Kidney (tissue), 14 donors: ENCODE measurements around the gene WSCD2. TPM values are rescaled to one million over a fixed set of nuclear protein-coding genes. Genes with fewer than 3 reads are reported as not detected.

ENCODE experiments used
- DNase-seq, 5 donors: peaks; one replicate each; pipeline ENCODE4 v3.0.0-alpha.2; 2013 to 2020
- FAIRE-seq: peaks from 2 replicates; lab custom pipeline; 2012; peaks lifted over from hg19 to GRCh38; lab: Jason Lieb, UNC
- H3K27ac ChIP-seq, 2 donors: one replicate each; pipeline ENCODE4 v1.7.0; 2013; ENCODE audit warnings: low read depth in 2 of 2, low read length in 2 of 2, inconsistent platforms in 1 of 2
- H3K27me3 ChIP-seq: one replicate; pipeline ENCODE4 v1.7.1; 2013; ENCODE audit warnings: low read length, inconsistent platforms; ENCODE audit not compliant: control insufficient read depth, insufficient read depth
- H3K36me3 ChIP-seq, 3 donors: one replicate each; pipeline versions ENCODE4 v1.7.0 to v1.7.1; 2013; ENCODE audit warnings: low read length in 3 of 3, control low read depth in 1 of 3, inconsistent platforms in 1 of 3; ENCODE audit not compliant: insufficient read depth in 3 of 3, control insufficient read depth in 2 of 3
- H3K4me1 ChIP-seq, 3 donors: one replicate each; pipeline versions ENCODE4 v1.7.0 to v1.7.1; 2013; ENCODE audit warnings: low read length in 3 of 3, inconsistent platforms in 1 of 3, low read depth in 1 of 3; ENCODE audit not compliant: control insufficient read depth in 2 of 3, insufficient read depth in 2 of 3
- H3K4me3 ChIP-seq, 3 donors: one replicate each; pipeline versions ENCODE4 v1.7.0 to v1.8.1; 2013; ENCODE audit warnings: low read length in 3 of 3, control low read depth in 1 of 3, inconsistent platforms in 1 of 3
- H3K9ac ChIP-seq, 3 donors: one replicate each; pipeline versions ENCODE4 v1.7.0 to v1.7.1; 2013; ENCODE audit warnings: low read length in 3 of 3, control low read depth in 1 of 3, inconsistent platforms in 1 of 3
- H3K9me3 ChIP-seq, 3 donors: one replicate each; pipeline versions ENCODE4 v1.7.0 to v1.7.1; 2013; ENCODE audit warnings: low read length in 3 of 3, control low read depth in 1 of 3, inconsistent platforms in 1 of 3; ENCODE audit not compliant: control insufficient read depth in 2 of 3, insufficient read depth in 1 of 3
- intact Hi-C: fragments of 100-400 bp; cut with DNase I; formaldehyde crosslinking; loops from one replicate; pipeline ENCODE4 v1.11.1; 2022
- polyA plus RNA-seq: library from polyadenylated mRNA; stranded (reverse); fragments of 350-450 nt; fragmentation: Illumina TruSeq; extraction: RNeasy Lipid Tissue Mini Kit (QIAGEN cat#74804); gene quantifications from one replicate; pipeline ENCODE4 v1.2.3, GENCODE V29; 2014; ENCODE audit warnings: low read depth, low replicate concordance; ENCODE audit not compliant: insufficient read depth
- total RNA-seq: library from RNA; stranded (reverse); fragmentation: NEBNext Ultra II Directional; extraction: Animal tissue kit (Norgen Biotek cat#: 25700); gene quantifications from one replicate; pipeline ENCODE4 v1.2.1, GENCODE V29; 2021
- TF ChIP-seq, protein P1 (sequence below): IDR thresholded peaks from 3 replicates; pipeline ENCODE4 v1.5.1; 2012; ENCODE audit warnings: mild to moderate bottlenecking, moderate library complexity, borderline replicate concordance; ENCODE audit not compliant: insufficient read depth; ENCODE audit errors: extremely low read depth
- donor health status: control.
- donor health status: control.
- donor health status: control.
- donor health status: control.
- donor health status: control.
- donor health status: DM: yes; HTN: yes; CAD: no.
- donor health status: Normal renal cell carcinoma (clear cell type).

The WSCD2 gene
- total and polyA plus RNA-seq, 2 donors from 2014 or later: 1.6 to 2.0 TPM

- TF ChIP-seq, protein P1, sequence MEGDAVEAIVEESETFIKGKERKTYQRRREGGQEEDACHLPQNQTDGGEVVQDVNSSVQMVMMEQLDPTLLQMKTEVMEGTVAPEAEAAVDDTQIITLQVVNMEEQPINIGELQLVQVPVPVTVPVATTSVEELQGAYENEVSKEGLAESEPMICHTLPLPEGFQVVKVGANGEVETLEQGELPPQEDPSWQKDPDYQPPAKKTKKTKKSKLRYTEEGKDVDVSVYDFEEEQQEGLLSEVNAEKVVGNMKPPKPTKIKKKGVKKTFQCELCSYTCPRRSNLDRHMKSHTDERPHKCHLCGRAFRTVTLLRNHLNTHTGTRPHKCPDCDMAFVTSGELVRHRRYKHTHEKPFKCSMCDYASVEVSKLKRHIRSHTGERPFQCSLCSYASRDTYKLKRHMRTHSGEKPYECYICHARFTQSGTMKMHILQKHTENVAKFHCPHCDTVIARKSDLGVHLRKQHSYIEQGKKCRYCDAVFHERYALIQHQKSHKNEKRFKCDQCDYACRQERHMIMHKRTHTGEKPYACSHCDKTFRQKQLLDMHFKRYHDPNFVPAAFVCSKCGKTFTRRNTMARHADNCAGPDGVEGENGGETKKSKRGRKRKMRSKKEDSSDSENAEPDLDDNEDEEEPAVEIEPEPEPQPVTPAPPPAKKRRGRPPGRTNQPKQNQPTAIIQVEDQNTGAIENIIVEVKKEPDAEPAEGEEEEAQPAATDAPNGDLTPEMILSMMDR: no peak
Observed at GRCh38 chr12:108228746-108229145, 99.7 kb downstream of the WSCD2 start.

GRCh38 chr12:108231109-108231905 lies 102.2 kb downstream of the WSCD2 start:
- Histone ChIP-seq H3K27ac (no peak overlapping the region), H3K4me3 (no peak overlapping the region), H3K9me3 (no peaks in the 10 kb centered on the region), H3K4me1 (no peaks in the 10 kb centered on the region), H3K27me3 (no peaks in the 10 kb centered on the region), H3K9ac (no peak overlapping the region), H3K36me3 (no peaks in the 10 kb centered on the region)
- intact Hi-C loops: no loop called here
- DNase-seq (no peak), FAIRE-seq (no peak)
- TF ChIP-seq, protein P1: no peak

More at GRCh38 chr12:108228746-108229145, 99.7 kb downstream of the WSCD2 start:
- no peak for FAIRE-seq
- H3K36me3 ChIP-seq: no peaks in the 10 kb centered on the region
- no peak overlapping the region for H3K4me3 ChIP-seq
- intact Hi-C loops: no loop called here
- DNase-seq: no peak
- H3K27me3 ChIP-seq: no peaks in the 10 kb centered on the region
- H3K9me3 ChIP-seq: no peaks in the 10 kb centered on the region
- no peak overlapping the region for H3K9ac ChIP-seq
- H3K4me1 ChIP-seq: no peaks in the 10 kb centered on the region
- no peak overlapping the region for H3K27ac ChIP-seq

DNA sequence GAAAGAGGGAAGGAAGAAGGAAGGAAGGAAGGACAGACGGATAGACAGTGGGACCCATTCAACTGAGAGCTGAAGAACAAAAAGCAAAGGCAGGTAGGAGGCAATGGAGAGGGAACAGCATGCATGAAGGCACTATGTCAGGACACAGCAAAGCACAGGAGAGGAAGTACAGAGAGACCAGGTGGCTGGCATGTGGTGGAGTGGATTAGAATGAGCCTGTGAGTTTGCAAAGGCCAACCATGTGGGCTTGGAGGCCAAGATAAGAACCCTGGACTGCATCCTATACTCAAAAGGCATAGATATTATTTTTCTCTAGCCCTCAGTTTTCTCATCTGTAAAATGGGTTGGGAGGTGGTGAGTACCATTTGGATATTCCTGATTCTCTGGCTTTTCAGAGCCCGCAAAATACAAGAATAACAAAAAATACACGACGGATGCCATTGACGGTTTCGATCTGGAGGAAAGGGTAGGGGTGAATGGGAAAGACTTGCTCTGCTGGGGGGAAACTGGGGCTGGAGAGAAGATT lies 102.9 kb downstream of the WSCD2 start:
- intact Hi-C loops: no loop called here
- TF ChIP-seq, protein P1: no peak
- H3K4me3 ChIP-seq: no peak overlapping the region
- no peaks in the 10 kb centered on the region for H3K4me1 ChIP-seq
- no peaks in the 10 kb centered on the region for H3K36me3 ChIP-seq
- H3K9me3 ChIP-seq: no peaks in the 10 kb centered on the region
- H3K9ac ChIP-seq: no peak overlapping the region
- FAIRE-seq (no peak), DNase-seq (no peak)
- no peak overlapping the region for H3K27ac ChIP-seq
- no peaks in the 10 kb centered on the region for H3K27me3 ChIP-seq
